Neuron (in vitro differentiated cells): ENCODE results near the gene ADAMTS2.

Source experiments
- H2AFZ ChIP-seq: one replicate; pipeline ENCODE4 v1.6.1; 2013; ENCODE audit warnings: low read depth, mild to moderate bottlenecking, inconsistent platforms, low read length, moderate library complexity
- H3K27me3 ChIP-seq: one replicate; pipeline ENCODE4 v1.6.1; 2013; ENCODE audit warnings: low read length; ENCODE audit not compliant: insufficient read depth
- H3K36me3 ChIP-seq: one replicate; pipeline ENCODE4 v1.6.1; 2013; ENCODE audit warnings: low read length; ENCODE audit not compliant: insufficient read depth
- H3K4me1 ChIP-seq: one replicate; pipeline ENCODE4 v1.6.1; 2013; ENCODE audit warnings: low read length; ENCODE audit not compliant: insufficient read depth
- H3K4me3 ChIP-seq: 2 replicates; pipeline ENCODE4 v1.5.1; 2013; ENCODE audit warnings: mild to moderate bottlenecking, low read length, moderate library complexity
- H3K9me3 ChIP-seq: one replicate; pipeline ENCODE4 v1.6.1; 2013; ENCODE audit warnings: low read length

The ADAMTS2 gene

DNA sequence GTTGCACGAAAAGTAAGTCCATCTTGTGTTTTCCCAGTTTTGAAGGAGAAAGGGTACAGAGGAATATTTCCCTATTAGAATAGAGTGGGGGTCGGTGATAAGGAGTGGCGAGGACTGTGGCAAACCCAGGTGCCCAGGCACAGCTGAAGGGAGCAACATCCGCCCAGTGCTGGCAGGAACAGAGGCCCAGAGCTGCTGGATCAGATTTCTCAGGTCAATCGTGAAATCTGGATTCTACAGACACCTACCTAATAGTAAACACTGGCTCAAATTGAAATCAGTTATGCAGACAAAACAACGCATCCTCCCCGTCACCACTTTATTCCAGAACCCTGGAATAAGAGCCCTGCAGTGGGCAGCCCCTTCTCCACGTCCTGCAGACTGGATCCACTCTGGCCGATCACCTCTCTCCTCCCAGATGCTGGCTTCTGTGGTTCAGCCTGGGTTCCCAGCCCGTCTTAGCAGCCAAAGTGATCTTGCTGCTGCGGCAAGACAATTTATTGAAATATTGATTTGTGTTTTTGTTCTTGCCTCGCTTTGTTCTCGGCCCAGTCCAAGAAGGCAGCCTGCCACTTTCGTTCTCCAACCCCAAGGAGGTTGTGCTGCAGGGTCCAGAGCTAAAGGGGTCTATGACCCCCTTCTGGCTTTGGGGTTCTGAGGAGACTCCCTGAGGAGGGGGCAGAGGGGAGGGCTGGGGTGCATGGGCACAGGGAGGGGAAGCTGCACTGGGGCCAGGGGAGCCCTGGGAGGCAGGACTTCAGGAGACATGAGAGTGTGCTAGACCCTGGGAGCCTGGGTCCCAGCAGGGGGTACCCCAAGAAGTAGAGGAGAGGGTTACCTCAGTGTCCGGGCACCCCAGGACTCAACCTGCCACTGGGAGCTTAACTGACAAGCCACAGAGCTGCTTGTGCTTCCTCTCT, 181.8 kb downstream of the ADAMTS2 start:
- Histone ChIP-seq H3K36me3 (no peaks in the 10 kb centered on the region), H3K9me3 (no peaks in the 10 kb centered on the region)

DNA sequence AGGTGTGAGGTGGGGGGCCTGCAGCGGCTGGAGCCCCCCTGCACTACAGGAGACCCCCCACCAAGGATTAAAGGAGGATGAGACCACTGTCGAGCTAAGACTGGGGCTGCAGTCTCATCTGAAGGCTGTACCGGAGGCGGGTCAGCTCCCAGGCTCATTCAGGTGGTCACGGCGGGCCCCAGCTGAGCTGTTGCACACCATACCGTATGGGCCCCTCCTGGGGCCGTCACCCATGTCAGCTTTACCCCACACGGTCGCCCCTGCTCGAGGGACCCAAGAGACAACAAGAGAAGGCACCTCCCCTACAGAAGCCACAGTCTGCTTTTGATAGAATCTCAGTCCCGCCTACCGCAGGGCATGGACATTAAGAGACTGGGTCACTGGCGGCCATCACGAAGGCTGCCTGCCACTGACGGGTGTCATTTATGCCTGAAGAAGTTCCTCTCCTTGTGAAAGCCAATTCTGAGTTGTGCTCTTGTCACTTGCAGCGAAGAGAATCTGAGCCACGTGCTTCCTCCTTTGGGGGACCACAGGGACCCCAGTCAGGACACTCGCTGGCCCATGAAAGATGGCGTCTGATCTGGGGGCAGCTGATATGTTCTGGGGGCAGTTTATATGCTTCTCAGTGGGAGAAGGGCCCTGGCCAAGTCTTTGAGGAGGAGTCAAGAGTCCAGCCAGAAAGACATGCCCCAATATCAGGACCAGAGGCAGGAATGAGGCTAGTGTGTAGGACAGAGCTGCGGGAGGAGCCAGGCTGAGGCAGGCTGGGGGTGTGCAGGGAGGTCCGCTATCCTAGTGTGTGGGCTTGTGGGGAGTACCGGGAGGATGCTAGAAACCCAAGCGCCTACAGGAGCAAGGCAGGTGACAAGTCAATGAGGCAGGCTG, 182.7 kb downstream of the ADAMTS2 start:
- Histone ChIP-seq H3K36me3 (no peaks in the 10 kb centered on the region), H3K9me3 (no peaks in the 10 kb centered on the region), H3K27me3 (no peaks in the 10 kb centered on the region), H3K4me1 (no peaks in the 10 kb centered on the region), H3K4me3 (no peak overlapping the region), H2AFZ (no peak overlapping the region)

More for the DNA sequence above, 181.8 kb downstream of the ADAMTS2 start:
- H3K4me3 ChIP-seq: no peak overlapping the region
- H2AFZ ChIP-seq: no peak overlapping the region
- H3K27me3 ChIP-seq: no peaks in the 10 kb centered on the region
- H3K4me1 ChIP-seq: no peaks in the 10 kb centered on the region

DNA sequence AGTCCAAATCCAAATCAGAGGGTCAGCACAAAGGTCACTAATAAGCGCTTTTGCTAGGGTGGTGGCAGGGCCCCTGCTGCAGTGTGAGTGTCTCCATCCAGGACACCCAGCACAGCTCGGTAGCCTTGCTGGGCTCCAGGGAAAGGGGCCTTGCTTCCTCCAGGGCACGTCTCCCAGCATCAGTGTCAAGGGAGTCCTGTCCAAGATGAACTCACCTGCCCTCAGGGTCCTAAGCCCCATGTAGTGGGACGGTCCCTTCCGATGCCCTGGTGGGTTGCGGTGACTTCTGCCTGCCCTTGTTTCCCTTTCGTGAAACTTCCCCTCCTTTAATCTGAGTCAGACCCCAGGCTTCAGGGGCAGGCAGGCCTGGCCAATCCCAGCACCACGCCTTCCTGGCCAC, 183.4 kb downstream of the ADAMTS2 start:
- Histone ChIP-seq H3K4me1 (no peaks in the 10 kb centered on the region), H3K4me3 (no peak overlapping the region), H3K27me3 (no peaks in the 10 kb centered on the region), H3K36me3 (no peaks in the 10 kb centered on the region), H3K9me3 (no peaks in the 10 kb centered on the region), H2AFZ (no peak overlapping the region)

DNA sequence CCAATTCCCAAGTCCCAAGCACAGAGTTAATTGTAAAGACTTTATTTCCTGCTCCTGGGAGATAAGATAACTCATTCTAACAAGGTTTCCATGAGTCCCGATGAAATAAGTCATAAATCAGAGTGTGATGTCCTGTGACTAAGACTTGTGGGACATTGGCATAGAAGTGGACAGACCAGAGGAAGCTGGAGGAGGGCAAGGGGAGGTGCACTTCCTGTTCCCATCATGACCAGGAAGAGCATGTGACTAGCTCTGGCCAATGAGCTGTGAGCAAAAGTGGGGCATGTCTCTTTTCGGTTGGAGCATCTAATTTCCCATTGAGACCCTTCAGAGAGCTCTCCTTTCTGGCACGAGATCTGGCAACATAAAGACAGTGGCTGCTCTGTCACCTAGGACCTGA, 184.7 kb downstream of the ADAMTS2 start:
- H3K9me3 ChIP-seq: no peaks in the 10 kb centered on the region
- no peaks in the 10 kb centered on the region for H3K36me3 ChIP-seq
- H3K4me1 ChIP-seq: no peaks in the 10 kb centered on the region
- no peak overlapping the region for H3K4me3 ChIP-seq
- no peaks in the 10 kb centered on the region for H3K27me3 ChIP-seq
- no peak overlapping the region for H2AFZ ChIP-seq

DNA sequence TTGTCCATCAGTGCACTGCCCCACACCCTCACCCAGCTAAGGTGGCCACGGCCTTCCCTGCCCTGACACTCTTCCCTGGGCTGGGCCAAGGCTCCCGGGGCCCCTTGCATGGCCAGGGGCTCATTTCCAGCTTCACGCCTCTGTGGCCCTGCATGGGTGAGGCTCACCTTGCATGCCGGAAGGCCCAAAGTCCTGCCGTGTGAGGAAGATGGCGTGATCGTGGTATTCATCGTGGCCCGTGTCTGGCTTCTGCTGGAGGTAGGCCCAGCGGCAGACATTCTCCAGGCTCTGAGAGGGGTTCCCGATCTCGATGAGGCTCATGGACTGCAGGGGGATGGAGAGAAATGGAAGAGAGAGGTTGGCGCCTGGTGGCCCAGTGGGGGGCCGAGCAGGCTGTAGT, 186.7 kb downstream of the ADAMTS2 start:
- no peaks in the 10 kb centered on the region for H3K9me3 ChIP-seq
- no peaks in the 10 kb centered on the region for H3K36me3 ChIP-seq
- H2AFZ ChIP-seq: no peak overlapping the region
- no peaks in the 10 kb centered on the region for H3K27me3 ChIP-seq
- H3K4me3 ChIP-seq: no peak overlapping the region
- no peaks in the 10 kb centered on the region for H3K4me1 ChIP-seq

DNA sequence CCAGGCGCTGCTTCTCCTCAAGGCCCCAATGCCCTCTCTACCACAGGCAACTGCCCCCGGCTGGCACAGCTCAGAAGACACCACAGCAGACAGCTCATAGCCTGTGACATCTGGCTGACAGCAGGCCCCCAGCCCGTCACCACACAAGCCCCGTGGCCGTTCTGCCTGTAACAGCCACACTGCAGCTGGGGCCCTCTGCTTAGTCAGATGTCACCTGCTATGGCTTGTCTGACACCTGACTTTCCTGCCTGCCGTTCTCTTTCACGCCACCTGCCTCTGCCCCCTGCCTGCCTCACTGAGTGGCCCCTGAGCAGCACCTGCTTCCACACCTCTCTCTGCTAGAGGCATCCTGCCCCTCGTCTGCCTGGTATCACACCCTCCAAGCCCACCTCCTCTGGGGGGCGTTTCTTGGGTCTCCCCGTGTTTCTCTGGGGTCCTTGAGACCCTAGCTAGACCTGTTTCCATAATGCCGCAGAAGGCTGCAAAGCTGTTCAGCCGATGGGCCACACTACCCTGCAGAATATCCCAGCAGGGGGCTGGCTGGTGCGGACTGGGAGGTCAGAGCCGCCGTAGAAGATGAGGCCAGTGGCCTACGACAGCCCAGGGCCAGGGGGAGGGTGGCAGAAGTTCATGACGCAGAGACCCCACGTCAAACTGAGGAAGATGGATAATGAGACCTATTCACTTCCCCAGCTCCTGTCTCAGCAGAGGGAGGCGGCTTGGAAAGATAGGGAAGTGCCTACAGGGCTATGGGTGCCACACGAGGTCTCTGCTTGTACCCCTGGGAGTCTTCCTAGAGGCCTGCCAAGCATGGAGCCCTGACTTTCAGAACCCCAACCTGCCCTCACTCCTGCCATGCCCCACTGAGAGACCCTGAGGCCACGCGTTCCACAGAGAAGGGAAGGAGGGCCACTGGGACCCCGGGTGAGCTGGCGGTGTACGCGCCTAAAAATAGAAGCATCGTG, 190.0 kb downstream of the ADAMTS2 start:
- no peaks in the 10 kb centered on the region for H3K9me3 ChIP-seq
- no peaks in the 10 kb centered on the region for H3K4me1 ChIP-seq
- H3K27me3 ChIP-seq: no peaks in the 10 kb centered on the region
- H2AFZ ChIP-seq: no peak overlapping the region
- H3K36me3 ChIP-seq: no peaks in the 10 kb centered on the region
- no peak overlapping the region for H3K4me3 ChIP-seq

DNA sequence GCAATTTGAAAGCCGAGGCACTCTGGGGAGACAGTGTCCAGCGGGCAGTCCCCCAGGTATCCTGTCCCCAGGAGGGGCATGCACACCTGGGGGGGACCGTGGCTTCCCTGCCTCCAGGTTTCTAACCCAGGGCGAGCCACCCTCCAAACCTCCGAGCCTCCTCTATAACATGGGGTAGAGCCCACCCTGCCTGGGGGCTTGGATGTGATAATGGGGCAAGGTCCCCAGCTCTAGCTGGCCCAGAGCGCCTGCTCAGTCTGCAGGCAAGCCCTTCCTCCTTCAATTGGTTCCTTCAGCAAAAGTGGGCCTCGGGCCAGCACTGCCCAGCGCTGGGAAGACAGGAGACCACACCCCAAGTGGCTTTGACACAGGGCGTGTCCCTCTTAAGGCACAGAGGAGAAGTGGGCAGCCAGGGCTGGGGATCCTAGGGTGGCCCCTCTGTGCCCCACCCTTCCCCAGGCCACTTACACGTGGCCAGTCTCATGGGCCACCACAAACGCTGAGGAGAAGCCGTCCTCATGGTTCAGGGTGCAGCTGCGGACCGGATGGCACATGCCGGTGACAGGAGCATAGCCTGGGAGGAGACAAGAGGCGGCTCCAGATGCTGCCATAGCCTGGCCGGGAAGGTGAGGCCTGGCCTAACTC, 190.8 kb downstream of the ADAMTS2 start:
- Histone ChIP-seq H3K9me3 (no peaks in the 10 kb centered on the region), H3K36me3 (no peaks in the 10 kb centered on the region), H3K4me1 (no peaks in the 10 kb centered on the region), H2AFZ (no peak overlapping the region), H3K27me3 (no peaks in the 10 kb centered on the region), H3K4me3 (no peak overlapping the region)

DNA sequence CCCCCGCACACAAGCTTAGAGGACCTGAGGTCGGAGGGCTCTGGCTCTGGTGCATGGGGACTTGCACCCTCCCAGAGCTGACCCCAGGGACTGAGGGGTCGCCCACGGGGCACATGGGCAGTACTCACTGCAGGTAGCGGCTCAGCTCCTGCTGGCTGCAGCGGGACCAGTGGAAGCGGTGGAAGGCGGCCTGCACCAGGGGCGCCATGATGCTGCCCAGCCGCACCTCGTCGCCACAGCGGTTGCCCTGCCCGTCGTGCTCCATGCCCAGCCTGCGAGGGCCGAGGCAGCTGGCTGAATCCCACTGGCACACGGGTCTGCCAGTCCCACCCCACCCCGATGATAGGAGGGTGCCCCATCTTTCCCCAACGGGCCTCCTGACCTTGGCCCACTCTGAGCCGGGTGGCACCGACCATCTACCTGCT, 191.3 kb downstream of the ADAMTS2 start:
- no peak overlapping the region for H2AFZ ChIP-seq
- H3K27me3 ChIP-seq: no peaks in the 10 kb centered on the region
- no peak overlapping the region for H3K4me3 ChIP-seq
- H3K4me1 ChIP-seq: no peaks in the 10 kb centered on the region
- no peaks in the 10 kb centered on the region for H3K9me3 ChIP-seq
- no peaks in the 10 kb centered on the region for H3K36me3 ChIP-seq

DNA sequence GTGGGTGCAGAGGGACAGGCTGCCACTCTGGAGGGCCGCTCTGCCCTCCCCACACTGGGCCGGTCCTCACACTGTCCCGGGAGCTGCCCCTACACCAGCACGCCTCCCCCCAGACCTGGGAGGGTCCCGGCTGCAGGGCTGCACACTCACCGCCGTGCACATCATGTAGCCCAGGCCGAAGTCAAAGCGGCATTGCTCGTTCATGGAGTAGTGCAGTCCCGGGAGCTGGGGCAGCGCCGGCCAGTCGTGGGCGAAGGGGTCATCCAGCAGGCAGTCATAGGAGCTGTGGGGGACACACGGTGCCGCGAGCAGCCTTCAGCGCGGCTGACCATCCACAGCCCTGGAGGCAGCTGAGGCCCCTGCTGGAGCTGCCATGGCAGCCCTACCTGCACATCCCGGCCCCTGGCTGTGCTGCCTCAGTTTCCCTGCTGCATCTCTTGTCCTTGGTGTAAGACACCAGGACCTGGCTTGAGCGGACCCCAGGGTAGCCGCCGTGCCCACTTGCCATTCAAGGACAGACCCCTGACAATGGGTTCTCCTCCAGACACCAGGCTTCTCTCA, 191.8 kb downstream of the ADAMTS2 start:
- Histone ChIP-seq H3K4me3 (no peak overlapping the region), H3K4me1 (no peaks in the 10 kb centered on the region), H3K27me3 (no peaks in the 10 kb centered on the region), H3K36me3 (no peaks in the 10 kb centered on the region), H2AFZ (no peak overlapping the region), H3K9me3 (no peaks in the 10 kb centered on the region)

DNA sequence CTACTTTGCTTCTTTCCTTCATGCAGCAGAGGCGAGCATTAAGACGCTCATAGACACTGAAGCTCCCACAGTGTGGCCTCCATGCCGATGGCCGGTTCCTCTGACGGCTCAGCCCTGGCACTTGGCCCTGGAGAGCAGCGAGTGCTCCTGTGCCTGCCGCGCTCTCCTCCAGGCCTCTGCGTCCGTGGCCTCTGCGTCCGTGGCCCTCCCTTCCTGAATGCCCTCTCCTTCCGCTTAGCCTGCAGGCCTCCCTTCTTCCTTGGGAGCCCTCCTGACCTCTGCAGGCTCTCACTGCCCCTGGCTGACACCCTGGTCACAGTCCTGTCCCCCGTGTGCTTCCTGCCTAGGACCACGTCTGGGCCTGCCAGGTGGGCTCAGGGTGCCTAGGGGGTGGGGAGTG, 192.3 kb downstream of the ADAMTS2 start:
- Histone ChIP-seq H3K36me3 (no peaks in the 10 kb centered on the region), H2AFZ (no peak overlapping the region), H3K4me1 (no peaks in the 10 kb centered on the region), H3K9me3 (no peaks in the 10 kb centered on the region), H3K4me3 (no peak overlapping the region), H3K27me3 (peaks cover 2% of the 10 kb centered on the region)

DNA sequence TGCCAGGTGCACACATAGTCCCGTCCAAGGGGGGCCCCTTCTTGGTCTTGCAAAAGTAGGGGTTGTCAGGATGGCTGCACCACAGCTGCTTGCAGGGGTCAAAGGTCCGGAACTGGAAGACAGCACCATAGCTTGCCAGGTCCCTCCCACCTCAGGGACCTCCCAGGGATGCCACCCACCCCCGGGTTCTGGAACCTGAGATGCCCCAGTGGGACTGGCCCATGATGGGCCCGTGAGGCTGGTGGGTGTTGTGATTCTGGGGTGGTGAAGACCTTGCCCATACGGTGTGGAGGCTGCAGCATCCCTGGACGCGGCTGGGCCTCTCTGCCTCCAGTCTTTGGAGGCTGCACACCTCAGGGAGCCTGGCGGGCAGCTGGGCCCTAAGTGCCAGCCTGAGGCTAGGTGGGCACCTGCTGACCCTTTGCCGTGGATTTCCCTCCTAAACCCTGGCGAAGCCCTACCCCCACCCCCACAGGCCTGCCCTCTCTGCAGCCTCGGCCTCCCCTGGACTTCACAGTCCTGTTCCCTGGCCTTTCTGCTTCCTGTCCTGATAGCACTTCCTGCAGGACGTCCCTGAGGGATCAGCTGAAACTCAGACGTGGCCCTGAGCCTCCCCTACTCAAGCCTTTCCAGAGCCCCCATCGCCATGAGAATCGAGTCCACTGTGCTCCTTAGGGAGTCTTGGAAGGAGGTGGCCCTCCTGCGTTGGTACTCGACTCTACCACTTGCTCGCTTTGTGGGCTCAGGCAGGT, 192.9 kb downstream of the ADAMTS2 start:
- H3K4me3 ChIP-seq: no peak overlapping the region
- no peaks in the 10 kb centered on the region for H3K4me1 ChIP-seq

More for the DNA sequence above, 192.9 kb downstream of the ADAMTS2 start:
- no peaks in the 10 kb centered on the region for H3K36me3 ChIP-seq
- no peaks in the 10 kb centered on the region for H3K9me3 ChIP-seq
- no peak overlapping the region for H2AFZ ChIP-seq
- peaks cover 3% of the 10 kb centered on the region for H3K27me3 ChIP-seq
